NCI-H2081 (cell line): ENCODE measurements around the gene WWOX.

Source experiments
- DNase-seq, 2 experiments: peaks; one replicate each; lab custom pipeline; 2025; lab: John Stamatoyannopoulos, UW

WWOX gene

DNA sequence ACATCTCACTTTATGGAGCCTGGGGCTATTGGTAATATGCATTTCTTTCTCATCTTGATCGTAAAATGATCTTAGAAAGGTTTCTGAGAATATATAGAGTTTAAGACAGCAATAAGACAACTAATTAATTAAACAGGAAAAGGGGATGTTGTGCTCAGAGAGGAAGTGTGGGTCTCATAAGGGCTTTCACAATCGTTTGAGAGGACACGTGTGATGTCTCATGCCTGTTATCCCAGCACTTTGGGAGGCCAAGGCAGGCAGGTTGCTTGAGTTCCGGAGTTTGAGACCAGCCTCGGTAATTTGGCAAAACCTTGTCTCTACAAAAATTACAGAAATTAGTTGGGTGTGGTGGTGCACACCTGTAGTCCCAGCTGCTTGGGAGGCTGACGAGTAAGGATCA lies 295.6 kb downstream of the WWOX start:
- DNase-seq, result no peak

DNA sequence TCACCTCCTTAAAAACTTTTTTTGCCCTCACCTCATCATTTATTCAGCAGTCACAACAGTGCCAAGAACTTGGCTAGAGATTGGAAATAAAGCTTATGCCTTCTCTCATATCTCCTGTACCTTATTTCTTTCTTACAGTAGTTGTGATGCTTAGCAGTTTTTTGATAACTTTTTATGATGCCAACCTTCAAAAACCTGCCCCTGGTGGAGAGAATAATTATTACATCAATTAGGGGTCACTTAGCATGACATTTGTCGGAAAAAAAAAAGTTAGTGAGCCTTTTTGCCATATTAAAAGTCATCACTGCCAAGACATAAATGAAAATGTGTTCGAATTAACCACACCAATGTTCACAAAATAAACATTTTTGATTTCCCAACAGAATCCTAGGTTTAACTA lies 296.6 kb downstream of the WWOX start:
- DNase-seq, result no peak

DNA sequence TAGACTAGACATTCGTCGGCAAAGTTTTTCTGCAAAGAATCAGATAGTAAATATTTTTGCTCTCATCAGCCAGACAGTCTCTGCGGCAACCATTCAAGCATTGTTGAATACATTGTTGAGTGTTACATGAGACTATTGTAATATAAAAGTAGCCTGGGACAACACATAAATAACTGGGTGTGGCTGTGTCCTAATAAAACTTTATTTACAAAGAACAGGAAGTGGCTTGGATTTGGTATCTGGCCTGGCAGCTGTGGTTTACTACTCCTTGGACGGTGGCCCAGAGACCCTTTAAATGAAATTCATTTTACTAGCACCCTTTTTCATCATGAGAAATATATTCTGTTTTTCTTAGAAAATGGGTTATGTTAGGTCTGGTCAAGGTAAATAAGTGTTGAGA lies 297.2 kb downstream of the WWOX start:
- no peak for DNase-seq

GRCh38 chr16:78399384-78399783 lies 299.9 kb downstream of the WWOX start:
- no peak for DNase-seq

- no peak for DNase-seq
Observed at GRCh38 chr16:78402833-78403232, 303.4 kb downstream of the WWOX start.

GRCh38 chr16:78405040-78405439 lies 305.6 kb downstream of the WWOX start:
- DNase-seq, result no peak

- DNase-seq, result no peak
Observed at GRCh38 chr16:78405833-78406232, 306.4 kb downstream of the WWOX start.

DNA sequence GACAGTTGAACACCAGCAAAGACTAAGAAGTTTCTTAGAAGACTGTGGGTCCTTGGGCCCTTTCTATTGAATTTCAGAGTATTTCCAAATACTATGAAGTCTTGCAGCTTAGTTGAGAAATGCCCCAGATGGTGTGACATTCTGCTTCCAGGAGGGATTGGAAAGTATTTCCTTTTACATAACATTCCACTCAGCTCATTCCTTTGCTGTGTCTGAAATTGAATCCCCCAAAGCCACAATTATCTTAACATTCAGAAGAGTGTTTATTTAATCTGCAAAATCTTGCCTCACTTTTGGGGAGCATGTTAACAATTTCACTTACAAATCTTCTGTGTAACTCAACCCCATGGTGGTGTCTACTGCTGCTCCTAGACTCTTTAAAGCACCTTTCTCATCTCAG lies 307.7 kb downstream of the WWOX start:
- no peak for DNase-seq

GRCh38 chr16:78413651-78414050 lies 314.2 kb downstream of the WWOX start:
- no peak for DNase-seq

DNA sequence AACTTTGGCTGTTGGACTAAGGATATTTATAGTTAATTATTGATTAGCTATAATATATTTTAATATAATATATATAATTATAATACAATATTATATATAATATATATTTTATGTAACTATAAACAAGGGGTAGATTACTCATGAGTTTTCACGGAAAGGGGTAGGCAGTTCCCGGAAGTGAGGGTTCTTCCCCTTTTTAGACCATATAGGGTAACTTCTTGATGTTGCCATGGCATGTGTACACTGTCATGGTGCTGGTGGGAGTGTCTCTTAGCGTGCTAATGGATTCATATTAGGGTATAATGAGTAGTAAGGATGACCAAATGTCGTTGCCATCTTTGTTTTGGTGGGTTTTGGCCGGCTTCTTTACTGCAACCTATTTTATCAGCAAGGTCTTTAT lies 315.6 kb downstream of the WWOX start:
- DNase-seq, result no peak

GRCh38 chr16:78415669-78416068 lies 316.2 kb downstream of the WWOX start:
- DNase-seq, result no peak

DNA sequence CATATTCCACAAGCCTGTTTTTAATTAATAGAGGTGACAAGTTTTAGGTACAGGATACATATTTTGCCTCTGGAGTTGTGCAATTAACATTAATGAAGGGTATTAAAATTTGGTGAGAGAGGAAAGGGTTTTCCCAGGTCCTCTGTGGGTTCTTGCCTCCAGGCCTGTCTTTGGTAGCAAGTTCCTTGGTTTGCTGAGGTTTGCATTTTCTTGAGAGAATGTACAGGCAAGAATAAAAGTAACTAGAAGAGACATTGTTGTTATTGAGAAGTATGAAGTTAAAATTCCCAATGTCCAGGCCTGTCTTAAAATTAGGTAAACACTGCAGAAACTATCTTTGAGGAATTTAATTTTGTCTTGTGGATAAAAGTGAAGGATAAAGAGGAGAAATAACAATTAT lies 316.9 kb downstream of the WWOX start:
- no peak for DNase-seq

GRCh38 chr16:78421181-78421708 lies 321.8 kb downstream of the WWOX start:
- no peak for DNase-seq

DNA sequence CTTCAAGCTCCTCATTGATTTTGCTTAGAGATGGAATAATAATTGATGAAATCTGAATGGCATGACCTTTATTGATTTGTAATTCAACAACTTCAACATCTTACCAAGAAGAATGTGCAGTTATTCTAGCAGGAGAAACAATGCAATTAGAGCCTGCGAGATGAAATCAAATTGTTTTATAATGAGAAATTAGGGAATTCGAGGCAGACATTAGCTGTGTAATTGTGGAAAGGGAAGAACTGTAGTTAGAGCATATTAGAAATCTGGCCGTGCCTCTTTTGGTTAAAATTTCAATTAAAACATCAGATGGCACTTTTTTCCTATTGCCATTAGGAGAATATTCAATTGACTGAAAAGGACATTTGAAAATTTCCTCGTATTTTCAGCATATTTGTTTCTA lies 325.8 kb downstream of the WWOX start:
- DNase-seq, result no peak

- DNase-seq, result no peak
Observed at GRCh38 chr16:78425891-78426510, 326.5 kb downstream of the WWOX start.

DNA sequence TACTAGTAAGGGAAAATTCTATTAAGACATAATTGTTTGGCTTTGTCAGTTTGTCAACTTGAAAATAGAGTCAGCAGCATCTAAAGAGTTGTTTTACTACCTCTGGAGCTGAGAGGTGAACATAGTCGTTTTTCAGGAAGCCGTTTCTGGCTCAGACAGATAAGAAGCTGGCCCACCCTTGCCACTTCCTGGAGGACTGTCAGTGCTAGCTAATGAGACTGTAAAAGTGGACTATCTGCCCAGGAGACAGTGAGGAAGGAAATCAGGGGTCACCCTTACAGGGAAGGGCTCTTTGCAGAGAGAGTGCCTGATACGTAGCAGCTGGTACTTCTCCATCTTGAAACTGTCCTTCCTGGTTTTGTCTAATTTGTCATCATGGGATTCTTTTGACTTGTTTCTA lies 328.7 kb downstream of the WWOX start:
- no peak for DNase-seq

- DNase-seq, result no peak
Observed at GRCh38 chr16:78430281-78430680, 330.8 kb downstream of the WWOX start.

- peak in 1 of 2 experiments; percentile 7 for DNase-seq
Observed at GRCh38 chr16:78431004-78431670, 331.7 kb downstream of the WWOX start.

DNA sequence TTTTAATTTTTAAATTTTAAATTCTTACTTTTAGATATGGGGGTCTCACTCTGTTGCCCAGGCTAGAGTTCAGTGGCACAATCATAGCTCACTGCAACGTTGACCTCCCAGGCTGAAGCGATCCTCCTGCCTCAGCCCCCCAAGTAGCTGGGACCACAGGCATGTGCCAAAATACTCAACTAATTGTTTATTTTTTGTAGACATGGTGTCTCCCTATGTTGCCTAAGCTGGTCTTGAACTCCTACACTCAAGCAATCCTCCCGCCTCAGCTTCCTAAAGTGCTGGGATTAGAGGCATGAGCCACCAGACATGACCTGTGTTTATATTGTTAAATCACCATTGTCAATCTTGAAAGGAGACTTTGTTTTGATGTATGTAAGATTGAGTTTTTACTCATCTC lies 332.2 kb downstream of the WWOX start:
- no peak for DNase-seq

DNA sequence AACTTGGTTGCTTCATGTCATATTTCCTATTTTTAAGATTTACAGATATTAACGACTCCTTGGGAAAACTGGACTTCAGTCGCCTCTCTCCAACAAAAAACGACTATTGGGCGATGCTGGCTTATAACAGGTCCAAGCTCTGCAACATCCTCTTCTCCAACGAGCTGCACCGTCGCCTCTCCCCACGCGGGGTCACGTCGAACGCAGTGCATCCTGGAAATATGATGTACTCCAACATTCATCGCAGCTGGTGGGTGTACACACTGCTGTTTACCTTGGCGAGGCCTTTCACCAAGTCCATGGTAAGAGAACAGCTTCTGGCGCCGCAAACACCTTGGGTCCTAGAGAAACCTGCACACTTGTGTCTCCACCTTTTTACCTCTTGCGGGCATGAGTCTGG lies 333.0 kb downstream of the WWOX start:
- no peak for DNase-seq

GRCh38 chr16:78433116-78433515 lies 333.7 kb downstream of the WWOX start:
- DNase-seq, result no peak

DNA sequence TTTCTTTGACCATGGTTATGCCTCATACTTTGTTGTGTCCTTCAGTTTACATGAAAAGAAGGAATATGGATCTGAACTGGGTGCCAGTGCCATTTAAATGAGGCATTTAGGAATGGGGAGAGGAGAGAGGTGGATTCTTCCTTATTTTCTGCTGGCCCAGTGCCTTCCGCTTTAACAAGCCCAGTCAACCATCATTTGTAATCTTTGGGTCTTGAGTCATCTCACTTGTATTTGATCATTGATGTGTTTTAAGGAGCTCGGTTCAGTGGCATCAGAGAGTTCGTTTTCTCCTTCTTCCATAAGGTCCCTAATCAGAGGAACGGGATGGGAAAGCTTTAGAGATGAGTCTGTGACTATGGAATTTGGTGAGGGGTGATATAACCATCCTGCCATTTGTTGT lies 334.9 kb downstream of the WWOX start:
- DNase-seq, result no peak

DNA sequence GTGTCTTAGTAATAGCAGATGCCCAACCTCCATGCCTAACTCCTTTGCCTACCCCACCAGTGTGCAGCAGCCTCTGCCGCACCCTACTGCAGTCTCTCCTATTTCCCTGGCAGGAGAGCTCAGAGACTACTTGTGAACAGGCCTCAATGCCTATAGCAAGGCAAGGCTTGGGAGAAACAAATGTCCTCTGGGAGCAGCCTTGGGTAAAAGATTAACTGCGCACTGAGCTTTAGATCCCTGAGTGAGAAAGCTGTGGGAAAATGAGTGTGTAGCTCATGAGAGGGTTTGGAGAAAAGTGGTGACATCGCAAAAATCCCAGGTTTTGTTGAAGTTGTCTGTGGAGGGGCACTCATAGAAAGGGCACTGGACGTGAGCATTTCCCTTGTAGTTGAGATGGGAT lies 335.8 kb downstream of the WWOX start:
- DNase-seq, result no peak

GRCh38 chr16:78436023-78436422 lies 336.6 kb downstream of the WWOX start:
- DNase-seq, result no peak
